Endothelial cell (in vitro differentiated cells): ENCODE measurements around the gene GNB2. TPM values are rescaled to one million over a fixed set of nuclear protein-coding genes. Genes with fewer than 3 reads are reported as not detected.

Experiments
- DNase-seq: peaks from one replicate; pipeline ENCODE4 v3.0.0; 2021; ENCODE audit warnings: low spot score
- H3K27ac Mint-ChIP-seq: one replicate; pipeline ENCODE4 v1.8.0; 2021; ENCODE audit warnings: mixed read lengths, inconsistent platforms; ENCODE audit not compliant: unreplicated experiment
- H3K27me3 Mint-ChIP-seq: one replicate; pipeline ENCODE4 v1.8.0; 2021; ENCODE audit warnings: mild to moderate bottlenecking, moderate library complexity, mixed read lengths, inconsistent platforms; ENCODE audit not compliant: unreplicated experiment
- H3K36me3 Mint-ChIP-seq: one replicate; pipeline ENCODE4 v1.8.0; 2021; ENCODE audit warnings: mild to moderate bottlenecking, low read depth, mixed read lengths, inconsistent platforms; ENCODE audit not compliant: unreplicated experiment
- H3K4me1 Mint-ChIP-seq: one replicate; pipeline ENCODE4 v1.8.0; 2021; ENCODE audit warnings: mild to moderate bottlenecking, mixed read lengths, inconsistent platforms; ENCODE audit not compliant: unreplicated experiment
- H3K4me3 Mint-ChIP-seq: one replicate; pipeline ENCODE4 v1.8.0; 2021; ENCODE audit warnings: mild to moderate bottlenecking, mixed read lengths, inconsistent platforms; ENCODE audit not compliant: unreplicated experiment
- H3K9me3 Mint-ChIP-seq: one replicate; pipeline ENCODE4 v1.8.0; 2021; ENCODE audit warnings: mixed read lengths, inconsistent platforms; ENCODE audit not compliant: unreplicated experiment
- total RNA-seq: library from RNA; stranded (reverse); fragmentation: NEBNext Ultra II Directional; extraction: Animal tissue kit (Norgen Biotek cat#: 25700); gene quantifications from one replicate; pipeline ENCODE4 v1.2.1, GENCODE V29; 2021; ENCODE audit not compliant: unreplicated experiment
- TF ChIP-seq, protein P1 (sequence below): fragments of 200-600 bp; sonication (generic); IDR thresholded peaks from one replicate; pipeline ENCODE4 v1.5.0; 2021; ENCODE audit warnings: antibody characterized with exemption; ENCODE audit not compliant: unreplicated experiment

GNB2 gene
- total RNA-seq, 1 donor from 2014 or later: 336 TPM

DNA sequence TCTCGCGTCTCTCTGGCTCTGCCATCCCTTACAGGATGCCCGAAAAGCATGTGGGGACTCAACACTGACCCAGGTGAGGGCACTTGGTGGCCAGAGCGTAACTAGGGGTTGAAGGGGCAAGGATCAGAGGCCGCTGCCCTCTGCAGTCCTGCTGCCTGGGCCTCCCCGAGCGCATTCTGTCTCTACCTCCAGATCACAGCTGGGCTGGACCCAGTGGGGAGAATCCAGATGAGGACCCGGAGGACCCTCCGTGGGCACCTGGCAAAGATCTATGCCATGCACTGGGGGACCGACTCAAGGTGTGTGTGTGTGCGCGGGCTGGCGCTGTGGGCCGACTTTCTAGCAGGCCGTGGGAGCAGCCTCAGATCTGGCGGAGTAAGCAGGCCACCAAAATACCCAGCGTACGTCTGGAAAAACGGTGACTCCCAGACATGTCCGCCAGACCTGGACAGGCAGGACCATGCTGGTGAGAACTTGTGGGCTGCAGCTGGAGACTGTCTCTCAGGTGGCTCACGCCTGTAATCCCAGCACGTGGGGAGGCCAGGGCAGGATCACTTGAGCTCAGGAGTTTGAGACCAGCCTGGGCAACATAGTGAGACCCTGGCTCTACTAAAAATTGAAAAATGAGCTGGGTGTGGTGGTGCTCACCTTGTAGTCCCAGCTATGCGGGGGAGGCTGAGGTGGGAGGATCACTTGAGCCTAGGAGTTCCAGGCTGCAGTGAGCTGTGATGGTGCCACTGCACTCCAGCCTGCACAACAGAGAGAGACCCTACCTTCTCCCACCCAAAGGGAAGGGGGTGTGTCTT lies 3.2 kb downstream of the GNB2 start:
- peak overlapping the region; percentile 55 for H3K27ac Mint-ChIP-seq

GRCh38 chr7:100677308-100678267 lies 4.0 kb downstream of the GNB2 start:
- TF ChIP-seq, protein P1, sequence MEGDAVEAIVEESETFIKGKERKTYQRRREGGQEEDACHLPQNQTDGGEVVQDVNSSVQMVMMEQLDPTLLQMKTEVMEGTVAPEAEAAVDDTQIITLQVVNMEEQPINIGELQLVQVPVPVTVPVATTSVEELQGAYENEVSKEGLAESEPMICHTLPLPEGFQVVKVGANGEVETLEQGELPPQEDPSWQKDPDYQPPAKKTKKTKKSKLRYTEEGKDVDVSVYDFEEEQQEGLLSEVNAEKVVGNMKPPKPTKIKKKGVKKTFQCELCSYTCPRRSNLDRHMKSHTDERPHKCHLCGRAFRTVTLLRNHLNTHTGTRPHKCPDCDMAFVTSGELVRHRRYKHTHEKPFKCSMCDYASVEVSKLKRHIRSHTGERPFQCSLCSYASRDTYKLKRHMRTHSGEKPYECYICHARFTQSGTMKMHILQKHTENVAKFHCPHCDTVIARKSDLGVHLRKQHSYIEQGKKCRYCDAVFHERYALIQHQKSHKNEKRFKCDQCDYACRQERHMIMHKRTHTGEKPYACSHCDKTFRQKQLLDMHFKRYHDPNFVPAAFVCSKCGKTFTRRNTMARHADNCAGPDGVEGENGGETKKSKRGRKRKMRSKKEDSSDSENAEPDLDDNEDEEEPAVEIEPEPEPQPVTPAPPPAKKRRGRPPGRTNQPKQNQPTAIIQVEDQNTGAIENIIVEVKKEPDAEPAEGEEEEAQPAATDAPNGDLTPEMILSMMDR: no peak
- Mint-ChIP-seq H3K36me3 (peaks cover 12% of the 10 kb centered on the region), H3K27me3 (peaks cover 12% of the 10 kb centered on the region), H3K4me3 (peak overlapping the region; percentile 7), H3K9me3 (no peaks in the 10 kb centered on the region), H3K4me1 (peaks cover 5% of the 10 kb centered on the region), H3K27ac (peak overlapping the region; percentile 81)
- no peak for DNase-seq

More for the DNA sequence above, 3.2 kb downstream of the GNB2 start:
- Mint-ChIP-seq H3K9me3 (no peaks in the 10 kb centered on the region), H3K4me3 (peak overlapping the region; percentile 88), H3K36me3 (peaks cover 12% of the 10 kb centered on the region), H3K4me1 (peaks cover 5% of the 10 kb centered on the region), H3K27me3 (peaks cover 12% of the 10 kb centered on the region)
- no peak for DNase-seq
- TF ChIP-seq, protein P1: no peak

DNA sequence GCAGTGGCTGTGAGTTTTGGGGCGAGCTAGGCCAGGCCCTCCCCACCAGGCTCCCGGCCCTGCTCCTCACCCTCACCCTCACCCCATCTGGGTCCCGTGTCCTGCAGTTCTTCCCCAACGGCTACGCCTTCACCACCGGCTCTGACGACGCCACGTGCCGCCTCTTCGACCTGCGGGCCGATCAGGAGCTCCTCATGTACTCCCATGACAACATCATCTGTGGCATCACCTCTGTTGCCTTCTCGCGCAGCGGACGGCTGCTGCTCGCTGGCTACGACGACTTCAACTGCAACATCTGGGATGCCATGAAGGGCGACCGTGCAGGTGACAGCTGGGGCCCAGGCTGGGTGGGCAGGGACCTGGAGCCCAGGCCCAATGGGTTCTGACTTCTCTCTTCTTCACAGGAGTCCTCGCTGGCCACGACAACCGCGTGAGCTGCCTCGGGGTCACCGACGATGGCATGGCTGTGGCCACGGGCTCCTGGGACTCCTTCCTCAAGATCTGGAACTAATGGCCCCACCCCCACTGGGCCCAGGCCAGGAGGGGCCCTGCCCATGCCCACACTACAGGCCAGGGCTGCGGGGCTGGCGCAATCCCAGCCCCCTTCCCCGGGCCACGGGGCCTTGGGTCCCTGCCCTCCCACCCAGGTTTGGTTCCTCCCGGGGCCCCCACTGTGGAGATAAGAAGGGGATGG lies 4.9 kb downstream of the GNB2 start:
- H3K4me1 Mint-ChIP-seq: peaks cover 5% of the 10 kb centered on the region
- TF ChIP-seq, protein P1: no peak
- peaks cover 12% of the 10 kb centered on the region for H3K36me3 Mint-ChIP-seq

GRCh38 chr7:100679129-100679926 lies 5.8 kb downstream of the GNB2 start:
- Mint-ChIP-seq H3K36me3 (peaks cover 12% of the 10 kb centered on the region), H3K9me3 (no peaks in the 10 kb centered on the region), H3K27me3 (peaks cover 12% of the 10 kb centered on the region), H3K4me3 (peak overlapping the region; percentile 25), H3K4me1 (peaks cover 5% of the 10 kb centered on the region), H3K27ac (no peak overlapping the region)
- TF ChIP-seq, protein P1: no peak
- no peak for DNase-seq

More for the DNA sequence above, 4.9 kb downstream of the GNB2 start:
- peak overlapping the region; percentile 65 for H3K4me3 Mint-ChIP-seq
- H3K27me3 Mint-ChIP-seq: peaks cover 12% of the 10 kb centered on the region
- no peak overlapping the region for H3K27ac Mint-ChIP-seq
- no peak for DNase-seq
- no peaks in the 10 kb centered on the region for H3K9me3 Mint-ChIP-seq
